Measurements from ENCODE around the gene STAT6.

- TF ChIP-seq CTCF (IDR thresholded peaks at IDR 0.05) (no peak), POLR2A (IDR thresholded peaks at IDR 0.05) (no peak)
Measured at GRCh38 chr12:57055824-57056223, 55.3 kb downstream of the STAT6 start.
